GM12865 (cell line): ENCODE measurements around the gene OVOL1.
A peak's percentile ranks its signal among the peaks of the same experiment; 100 is the strongest.

ENCODE experiments used
- DNase-seq: peaks from one replicate; pipeline ENCODE4 v3.0.0; 2010; ENCODE audit warnings: low read depth
- H3K4me3 ChIP-seq: 2 replicates; pipeline ENCODE4 v1.5.1; 2011; ENCODE audit warnings: mild to moderate bottlenecking, low read depth, low read length, control low read depth
- TF ChIP-seq, protein P1 (sequence below): IDR thresholded peaks from 2 replicates; pipeline ENCODE4 v1.5.1; 2011; ENCODE audit warnings: low read length, control low read depth, low read depth, inconsistent platforms; ENCODE audit not compliant: insufficient read depth; ENCODE audit errors: missing control alignments

The OVOL1 gene

DNA sequence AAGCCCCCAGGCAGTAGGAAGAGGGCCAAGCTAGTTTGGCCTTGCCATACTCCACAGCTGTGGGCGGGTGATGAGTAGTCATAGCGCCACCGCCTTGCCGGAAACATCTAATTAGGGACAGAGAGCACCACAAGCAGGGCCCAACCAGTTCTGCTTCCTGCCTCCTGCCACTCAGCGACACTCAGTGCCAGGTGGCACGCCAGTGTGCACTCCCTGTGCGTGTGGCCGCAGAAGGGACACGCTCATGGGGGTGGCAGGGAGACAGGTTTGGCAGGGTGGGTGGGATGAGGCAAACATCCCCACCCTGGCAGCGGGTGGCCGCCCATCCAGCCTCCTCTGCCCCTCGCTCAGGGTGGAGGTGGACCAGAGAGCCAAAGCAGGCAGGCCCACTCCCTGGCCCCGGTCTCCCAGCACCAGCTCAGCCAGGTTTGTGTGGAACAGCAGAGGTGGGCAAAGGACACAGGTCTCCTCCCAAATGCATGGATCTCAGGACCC, 4.9 kb downstream of the OVOL1 start:
- DNase-seq = peak; percentile 88
- H3K4me3 ChIP-seq = no peak overlapping the region
- TF ChIP-seq, protein P1, sequence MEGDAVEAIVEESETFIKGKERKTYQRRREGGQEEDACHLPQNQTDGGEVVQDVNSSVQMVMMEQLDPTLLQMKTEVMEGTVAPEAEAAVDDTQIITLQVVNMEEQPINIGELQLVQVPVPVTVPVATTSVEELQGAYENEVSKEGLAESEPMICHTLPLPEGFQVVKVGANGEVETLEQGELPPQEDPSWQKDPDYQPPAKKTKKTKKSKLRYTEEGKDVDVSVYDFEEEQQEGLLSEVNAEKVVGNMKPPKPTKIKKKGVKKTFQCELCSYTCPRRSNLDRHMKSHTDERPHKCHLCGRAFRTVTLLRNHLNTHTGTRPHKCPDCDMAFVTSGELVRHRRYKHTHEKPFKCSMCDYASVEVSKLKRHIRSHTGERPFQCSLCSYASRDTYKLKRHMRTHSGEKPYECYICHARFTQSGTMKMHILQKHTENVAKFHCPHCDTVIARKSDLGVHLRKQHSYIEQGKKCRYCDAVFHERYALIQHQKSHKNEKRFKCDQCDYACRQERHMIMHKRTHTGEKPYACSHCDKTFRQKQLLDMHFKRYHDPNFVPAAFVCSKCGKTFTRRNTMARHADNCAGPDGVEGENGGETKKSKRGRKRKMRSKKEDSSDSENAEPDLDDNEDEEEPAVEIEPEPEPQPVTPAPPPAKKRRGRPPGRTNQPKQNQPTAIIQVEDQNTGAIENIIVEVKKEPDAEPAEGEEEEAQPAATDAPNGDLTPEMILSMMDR = no peak

DNA sequence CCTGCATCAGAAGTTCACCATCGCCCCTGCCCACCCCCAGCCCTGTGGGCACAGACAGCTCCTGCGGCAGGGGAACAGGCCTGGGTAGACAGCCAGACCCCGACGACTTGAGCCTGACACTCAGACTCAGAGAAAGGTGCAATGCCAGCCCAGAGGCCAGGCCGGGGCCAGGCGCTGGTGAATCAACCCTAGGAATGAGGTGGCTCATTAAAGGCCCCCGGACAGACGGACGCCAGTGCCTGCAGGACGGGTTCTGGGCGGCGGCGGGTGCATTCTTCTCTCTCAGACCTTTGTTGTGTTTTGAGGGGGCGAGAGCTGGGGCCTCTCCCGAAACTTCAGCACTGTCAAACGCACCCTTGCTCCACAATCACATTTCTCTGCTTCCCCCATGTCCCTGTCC, 5.6 kb downstream of the OVOL1 start:
- TF ChIP-seq, protein P1 = no peak
- no peak overlapping the region for H3K4me3 ChIP-seq
- DNase-seq = no peak

DNA sequence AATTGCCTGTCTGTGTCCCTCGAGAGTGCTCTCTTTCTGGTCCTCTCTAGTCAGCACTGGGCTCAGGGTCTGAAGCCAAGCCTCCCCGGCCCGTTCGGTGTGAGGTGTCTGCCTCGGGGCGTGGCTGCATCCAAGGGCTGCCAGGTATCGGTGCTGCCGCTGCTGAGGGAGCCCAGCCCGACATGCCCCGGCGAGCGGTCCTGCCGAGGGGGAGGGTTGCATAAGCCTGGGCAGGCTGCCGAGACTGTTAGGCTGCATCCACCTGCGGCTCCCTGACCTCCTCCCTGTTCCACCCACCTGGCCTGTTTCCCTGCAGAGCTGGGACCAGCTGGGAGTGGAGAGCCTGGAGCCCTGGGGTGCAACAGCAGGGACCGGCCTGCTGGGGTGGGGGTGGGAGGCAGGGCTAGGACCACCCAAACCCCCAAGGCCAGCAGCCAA, 6.3 kb downstream of the OVOL1 start:
- H3K4me3 ChIP-seq = no peak overlapping the region
- DNase-seq = no peak
- TF ChIP-seq, protein P1 = no peak

DNA sequence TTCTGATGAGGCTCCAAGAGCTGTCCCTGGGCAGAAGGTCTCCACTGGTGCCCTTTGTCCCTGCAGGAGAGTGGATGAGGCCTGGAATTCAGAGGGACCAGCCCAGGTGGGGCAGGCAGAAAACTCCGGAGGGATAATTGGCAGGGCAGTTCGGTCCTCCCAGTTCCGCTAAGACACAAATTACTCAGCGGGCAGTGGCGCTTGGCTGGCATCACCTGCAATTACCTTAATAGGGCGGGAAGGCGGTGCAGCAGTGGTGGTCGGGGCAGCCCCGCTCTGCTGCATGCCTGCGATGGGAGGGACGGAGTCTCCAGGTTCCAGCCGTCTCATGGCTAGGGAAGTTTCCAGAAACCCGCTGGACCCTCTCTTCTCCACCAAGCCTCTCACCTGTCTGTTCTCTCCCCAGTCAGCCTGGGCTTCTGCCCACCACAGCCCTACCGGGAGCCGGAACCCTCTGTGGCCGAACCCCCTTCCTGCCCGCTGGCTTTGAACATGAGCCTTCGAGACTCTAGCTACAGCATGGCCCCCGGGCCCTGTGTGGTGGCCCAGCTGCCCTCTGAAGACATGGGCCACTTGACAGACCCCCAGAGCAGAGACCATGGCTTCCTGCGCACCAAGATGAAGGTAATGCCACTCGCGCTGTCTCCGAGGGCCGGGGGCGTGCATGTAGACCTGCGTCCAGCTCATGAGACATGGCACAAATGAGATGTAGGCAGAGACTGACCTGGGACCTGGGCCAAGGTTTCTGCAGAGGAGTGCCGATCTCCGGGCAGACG, 7.0 kb downstream of the OVOL1 start:
- H3K4me3 ChIP-seq = no peak overlapping the region
- TF ChIP-seq, protein P1 = no peak
- no peak for DNase-seq

DNA sequence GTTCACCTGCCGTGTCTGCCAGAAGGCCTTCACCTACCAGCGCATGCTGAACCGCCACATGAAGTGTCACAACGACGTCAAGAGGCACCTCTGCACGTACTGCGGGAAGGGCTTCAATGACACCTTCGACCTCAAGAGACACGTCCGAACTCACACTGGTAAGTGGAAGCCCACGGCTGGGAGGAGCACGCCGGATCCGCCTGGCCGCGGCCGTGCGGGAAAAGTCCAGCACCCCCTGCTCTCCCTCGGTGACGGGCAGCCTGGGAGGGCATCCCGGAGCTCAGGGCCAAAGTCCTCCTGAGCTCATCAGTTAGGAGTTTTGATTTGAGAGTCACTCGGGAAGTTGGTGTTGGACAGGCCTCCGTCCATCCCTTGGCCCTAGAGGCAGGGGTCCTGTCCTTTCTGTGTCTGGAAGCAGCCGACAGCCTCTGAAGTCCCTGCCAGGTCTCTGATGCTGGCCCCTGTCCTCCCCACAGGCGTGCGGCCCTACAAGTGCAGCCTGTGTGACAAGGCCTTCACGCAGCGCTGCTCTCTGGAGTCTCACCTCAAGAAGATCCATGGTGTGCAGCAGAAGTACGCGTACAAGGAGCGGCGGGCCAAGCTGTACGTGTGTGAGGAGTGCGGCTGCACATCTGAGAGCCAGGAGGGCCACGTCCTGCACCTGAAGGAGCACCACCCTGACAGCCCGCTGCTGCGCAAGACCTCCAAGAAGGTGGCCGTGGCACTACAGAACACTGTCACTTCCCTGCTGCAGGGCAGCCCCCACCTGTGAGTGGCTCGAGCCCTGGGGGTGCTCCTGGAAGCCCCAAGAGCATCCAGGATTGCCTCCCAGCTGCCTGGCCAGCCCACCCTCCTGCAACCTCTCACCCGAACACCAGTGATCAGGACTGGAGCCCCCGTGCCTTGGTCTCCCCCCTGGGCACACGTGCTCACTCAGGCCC, 8.0 kb downstream of the OVOL1 start:
- no peak overlapping the region for H3K4me3 ChIP-seq
- TF ChIP-seq, protein P1 = no peak
- no peak for DNase-seq

DNA sequence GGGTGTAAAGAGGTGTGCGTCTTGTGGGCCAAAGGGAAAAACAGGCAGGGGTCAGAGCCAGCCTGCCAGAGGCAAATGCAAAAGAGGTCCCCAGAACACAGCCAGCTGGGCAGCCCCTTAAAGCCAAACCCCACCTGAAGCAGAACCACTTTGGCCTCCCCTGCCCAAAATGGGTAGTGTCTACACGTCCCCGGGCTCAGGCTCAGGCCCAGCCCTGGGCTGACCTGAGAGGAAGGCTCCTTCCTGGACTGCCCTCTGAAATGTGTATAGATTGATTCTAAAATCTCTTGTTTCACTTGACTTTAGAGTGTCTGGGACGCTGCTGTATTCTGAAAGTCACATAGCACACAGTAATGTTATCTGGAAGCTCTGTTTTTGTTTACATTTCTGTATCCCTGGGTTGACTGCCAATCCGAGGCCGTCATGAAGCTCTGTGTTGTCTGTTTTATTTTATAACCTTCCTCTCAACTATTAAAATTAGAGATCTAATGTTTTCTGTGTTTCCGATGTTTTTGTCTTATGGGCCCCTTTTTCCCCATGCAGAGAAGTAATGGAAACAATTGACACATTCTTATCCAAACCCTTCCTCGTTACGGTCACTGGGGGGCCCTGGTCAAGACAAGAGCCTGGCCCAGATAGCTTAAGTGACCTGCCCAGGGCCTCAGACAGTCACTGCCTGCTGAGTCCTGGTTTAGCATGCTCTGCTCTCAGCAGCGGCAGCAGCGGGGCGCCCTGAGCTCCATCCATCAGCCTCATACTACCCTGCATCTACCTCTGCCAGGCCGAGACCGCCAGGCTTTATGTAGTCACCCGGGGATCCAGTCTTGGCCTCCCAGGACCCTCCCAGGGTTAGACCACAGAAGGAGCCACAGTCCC, 10.1 kb downstream of the OVOL1 start:
- TF ChIP-seq, protein P1 = no peak
- DNase-seq = no peak
- no peak overlapping the region for H3K4me3 ChIP-seq
